A204.1 (cell line): ENCODE results near the gene FARP1.

Source experiments
- FAIRE-seq: peaks from 2 replicates; lab custom pipeline; 2012; peaks lifted over from hg19 to GRCh38; lab: Jason Lieb, UNC

Gene FARP1

DNA sequence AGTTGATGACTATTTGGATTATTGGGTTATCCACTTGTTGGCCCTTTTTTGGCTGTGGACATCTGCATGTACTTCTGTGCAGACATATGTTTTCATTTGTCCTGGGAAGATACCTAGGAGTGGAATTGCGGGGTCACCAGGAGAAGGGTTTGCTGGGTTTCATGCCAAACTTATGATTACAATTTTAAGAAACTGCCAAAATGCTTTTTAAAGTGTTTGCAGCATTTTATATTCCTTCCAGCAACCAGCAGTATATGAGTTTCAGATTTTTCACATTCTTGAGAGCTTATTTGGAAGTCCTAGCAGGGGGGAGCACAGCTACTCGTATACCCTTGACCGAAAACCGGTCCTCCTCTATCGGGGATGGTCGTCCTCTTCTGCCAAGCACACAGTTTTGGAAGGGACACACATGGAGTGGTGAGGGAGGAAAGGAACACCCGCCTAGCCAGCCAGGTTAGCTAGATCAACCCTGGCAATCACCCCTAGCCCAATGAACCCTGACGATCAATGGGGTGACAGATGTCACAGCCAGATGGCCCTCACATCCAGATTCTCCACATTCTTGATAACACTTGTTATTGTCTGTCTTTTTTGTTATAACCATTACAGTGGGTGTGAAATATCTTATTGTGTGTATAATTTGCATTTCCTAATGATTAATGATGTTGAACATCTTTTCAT lies 60.9 kb downstream of the FARP1 start:
- no peak for FAIRE-seq

DNA sequence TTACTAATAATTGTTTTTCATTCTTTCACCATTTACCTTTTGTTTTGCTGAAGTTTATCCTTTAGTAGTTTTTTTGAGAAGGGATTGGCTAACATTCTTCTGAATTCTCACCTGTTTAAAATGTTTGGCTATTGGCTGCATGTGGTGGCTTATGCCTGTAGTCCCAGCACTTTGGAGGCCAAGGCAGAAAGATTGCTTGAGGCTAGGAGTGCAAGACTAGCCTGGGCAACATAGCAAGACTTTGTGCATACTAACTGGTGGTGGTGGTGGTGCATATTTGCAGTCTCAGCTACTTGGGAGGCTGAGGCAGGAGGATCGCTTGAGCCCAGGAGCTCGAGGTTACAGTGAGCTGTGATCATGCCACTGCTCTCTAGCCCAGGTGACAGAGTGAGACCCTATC lies 61.7 kb downstream of the FARP1 start:
- FAIRE-seq, result no peak

DNA sequence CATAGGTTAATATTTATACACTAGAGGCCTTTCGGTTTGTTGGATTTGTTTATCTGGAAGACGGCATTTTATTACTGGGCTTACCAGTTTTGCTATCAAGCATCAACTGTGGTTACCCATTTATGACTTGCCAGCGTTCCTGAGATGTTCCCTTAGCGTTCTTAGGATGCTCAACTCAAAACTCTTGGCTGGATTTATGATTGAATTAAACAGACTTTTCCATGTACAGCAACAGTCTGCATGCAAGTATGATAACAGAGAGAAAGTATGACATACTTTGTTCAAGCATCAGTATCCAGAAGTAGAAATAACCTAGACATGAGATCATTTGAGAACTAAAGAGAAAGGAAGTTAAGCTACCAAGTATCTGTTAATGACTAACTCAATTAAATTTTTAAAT lies 64.1 kb downstream of the FARP1 start:
- no peak for FAIRE-seq

DNA sequence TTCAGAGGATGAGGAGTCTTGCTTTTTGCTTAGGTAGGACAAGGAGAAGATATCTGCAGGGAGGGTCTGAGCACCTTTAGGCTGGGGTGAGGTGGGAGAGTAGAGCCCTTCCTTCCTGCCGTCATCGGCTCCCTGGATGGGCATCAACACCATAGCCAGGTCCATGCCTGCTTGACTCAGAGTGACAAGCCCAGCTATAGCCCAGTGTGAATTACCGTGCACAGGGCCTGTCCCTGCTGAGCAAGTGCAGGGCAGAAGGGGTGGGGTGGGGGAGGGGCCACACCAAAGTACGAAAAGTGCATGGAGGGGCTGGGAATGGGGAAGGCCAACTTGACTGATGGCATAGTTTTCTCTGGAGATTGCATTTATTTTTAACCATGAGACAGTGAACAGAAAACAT lies 64.5 kb downstream of the FARP1 start:
- no peak for FAIRE-seq

DNA sequence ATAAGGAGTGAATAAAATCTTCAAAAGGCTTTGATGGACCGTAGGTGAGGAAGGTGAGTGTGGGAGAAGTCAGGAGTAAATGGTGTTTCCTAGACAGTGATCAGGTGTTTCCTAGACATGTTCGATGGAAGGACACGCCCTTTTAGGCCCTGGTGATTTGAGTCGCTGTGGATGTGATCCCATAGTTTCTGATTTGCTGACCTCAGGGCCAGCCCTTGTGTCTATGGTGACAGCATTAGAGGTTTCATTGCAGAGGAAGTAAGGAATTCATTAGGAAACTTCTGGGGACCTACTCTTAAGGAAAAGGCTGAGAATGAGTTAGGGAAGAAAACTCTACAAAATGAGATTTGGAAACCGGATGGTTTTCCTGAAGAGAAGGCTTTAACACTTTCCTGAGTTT lies 65.7 kb downstream of the FARP1 start:
- no peak for FAIRE-seq

DNA sequence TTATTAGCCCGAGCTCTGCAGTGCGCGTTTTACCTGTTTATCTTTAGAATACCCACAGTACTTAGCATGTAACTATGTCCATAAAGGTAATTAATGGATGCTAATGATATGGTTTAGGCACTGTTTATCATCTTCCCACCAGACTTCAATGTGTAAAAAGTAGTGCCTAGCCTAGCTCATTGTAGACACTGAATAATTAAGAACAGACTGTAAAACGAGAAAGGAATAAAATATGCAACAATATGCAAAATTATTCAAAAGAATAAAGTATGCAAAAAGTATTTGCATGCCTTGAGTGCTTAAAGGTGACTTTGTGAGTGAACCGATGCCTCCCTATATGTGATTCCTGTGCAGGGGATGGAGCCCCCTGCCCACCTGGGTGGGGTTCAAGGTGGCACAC lies 69.9 kb downstream of the FARP1 start:
- no peak for FAIRE-seq

DNA sequence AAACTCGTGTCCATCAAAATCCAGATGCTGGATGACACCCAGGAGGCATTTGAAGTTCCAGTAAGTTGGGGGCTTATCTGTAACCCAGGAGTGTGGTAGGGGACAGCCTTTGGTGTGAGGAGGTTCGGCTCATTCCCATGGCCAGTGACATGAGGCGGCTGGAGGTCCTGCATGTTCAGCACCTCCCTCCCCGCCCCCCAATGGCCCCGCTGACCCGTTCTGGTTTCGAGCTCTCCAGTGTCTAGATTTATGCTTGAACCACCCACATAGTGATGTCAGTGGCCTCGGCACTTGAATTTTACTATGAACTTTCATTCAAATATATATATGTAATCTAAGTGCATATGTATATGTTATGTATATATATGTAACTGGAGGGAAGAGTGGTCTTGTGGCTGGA lies 70.5 kb downstream of the FARP1 start:
- FAIRE-seq, result no peak

DNA sequence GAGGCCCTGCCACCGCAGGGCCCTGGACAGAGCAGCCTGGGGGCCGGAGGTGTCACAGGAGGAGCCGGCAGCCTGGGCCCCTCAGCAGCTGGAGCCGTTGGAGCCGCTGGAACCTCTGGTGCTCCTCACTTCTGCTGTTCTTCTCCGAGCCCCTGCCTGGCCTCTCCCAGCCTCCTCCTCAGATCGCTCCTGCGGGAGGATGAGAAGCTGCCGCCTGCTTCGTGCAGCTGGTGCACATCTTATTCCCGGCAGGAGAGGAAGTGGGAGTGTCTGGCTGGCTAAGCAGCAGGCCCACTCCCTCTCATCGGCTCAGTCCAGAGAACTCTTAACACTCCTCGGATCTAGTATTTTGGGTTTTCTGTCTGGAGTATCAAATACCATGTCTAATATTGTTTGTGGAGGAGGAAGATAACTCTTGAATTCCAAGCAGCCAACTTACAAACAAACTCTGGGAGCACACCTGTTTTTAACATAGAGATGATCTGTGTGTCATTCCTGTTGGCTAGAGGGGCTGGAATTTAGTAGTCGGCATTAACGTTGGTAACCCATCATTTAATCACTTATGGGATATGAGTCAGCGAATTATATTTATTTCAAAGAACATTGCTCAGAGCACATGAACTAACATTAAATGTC lies 71.2 kb downstream of the FARP1 start:
- FAIRE-seq, result no peak

DNA sequence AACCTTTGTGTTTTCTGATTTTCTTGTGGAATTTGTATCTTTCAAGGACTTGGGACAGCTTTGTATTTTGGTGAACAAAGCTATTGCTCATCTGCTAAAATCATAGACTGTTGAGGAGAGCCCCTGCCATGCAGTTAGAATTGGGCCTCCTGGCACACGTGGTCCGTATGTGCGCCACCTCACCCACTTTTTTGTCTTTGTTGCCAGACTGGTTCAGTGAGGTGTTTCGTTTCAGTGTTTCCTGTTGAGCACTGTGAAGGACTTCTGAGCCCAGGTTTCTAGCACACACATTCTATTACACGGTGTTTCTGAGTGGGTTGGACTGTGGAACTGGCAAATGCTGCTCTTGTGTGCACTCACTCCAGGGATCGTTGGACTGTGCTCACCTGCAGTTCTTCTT lies 71.8 kb downstream of the FARP1 start:
- no peak for FAIRE-seq

DNA sequence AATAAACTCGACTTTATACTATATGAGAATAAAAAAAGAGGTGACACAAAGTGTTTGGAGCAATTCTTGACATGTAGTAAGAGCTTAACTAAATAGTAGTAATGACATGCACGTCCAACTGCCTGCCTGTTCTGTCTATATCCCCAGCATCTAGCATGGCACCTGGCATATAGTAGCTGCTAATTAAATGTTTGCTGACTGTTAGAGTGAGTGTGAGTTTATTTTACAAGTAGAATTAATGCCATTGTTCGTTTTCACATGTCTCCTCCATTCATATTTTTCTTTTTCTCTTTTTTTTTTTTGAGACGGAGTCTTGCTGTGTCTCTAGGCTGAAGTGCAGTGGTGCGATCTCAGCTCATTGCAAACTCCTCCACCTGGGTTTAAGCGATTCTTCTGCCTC lies 72.6 kb downstream of the FARP1 start:
- FAIRE-seq, result no peak

DNA sequence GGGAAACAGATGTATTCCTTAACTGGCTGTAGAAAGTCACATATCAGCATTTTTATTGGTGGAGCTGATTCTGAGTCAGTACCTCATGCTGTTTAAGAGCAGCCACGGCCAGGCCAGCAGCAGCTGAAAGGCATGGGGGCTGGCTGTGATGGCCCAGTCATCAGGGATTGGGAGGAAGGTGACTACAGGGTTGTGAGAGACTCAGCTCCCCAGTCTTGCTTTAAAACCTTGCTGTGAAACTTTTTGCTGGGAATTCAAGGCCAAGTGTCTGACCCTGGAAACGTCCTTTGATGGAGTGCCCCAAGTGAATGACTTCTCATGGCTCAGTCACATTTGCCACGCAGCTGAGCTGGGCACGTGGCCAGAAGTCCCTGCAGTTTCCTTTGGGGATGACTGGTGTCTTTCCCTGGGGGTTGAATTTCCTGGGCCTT lies 73.3 kb downstream of the FARP1 start:
- no peak for FAIRE-seq

DNA sequence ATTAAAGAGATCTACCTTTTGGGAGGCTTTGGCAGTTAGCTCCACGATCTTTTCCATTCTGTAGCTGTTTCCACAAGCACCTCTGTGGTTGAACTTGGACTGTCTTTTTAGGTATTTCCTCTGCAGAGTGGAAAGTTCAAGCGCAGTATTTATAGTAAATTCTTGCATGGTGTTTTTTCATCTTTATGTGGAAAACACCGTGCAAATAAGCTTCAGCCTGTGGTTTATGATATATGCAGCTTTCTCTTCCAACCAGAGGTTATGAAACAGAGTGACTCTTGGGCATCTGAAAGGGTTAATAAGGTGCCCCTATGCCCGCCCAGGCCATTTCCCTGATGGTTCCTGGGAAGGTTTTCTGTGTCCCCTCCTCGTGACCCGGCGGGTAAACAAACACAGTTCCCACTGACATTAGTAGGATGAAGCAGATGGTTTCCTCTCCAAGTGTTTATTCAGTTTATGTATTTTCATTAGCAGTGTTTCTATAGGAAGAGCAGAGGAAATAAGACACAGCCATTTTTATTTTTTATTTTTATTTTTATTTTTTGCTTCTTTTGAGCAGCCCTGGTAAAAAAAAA lies 73.9 kb downstream of the FARP1 start:
- FAIRE-seq, result no peak

DNA sequence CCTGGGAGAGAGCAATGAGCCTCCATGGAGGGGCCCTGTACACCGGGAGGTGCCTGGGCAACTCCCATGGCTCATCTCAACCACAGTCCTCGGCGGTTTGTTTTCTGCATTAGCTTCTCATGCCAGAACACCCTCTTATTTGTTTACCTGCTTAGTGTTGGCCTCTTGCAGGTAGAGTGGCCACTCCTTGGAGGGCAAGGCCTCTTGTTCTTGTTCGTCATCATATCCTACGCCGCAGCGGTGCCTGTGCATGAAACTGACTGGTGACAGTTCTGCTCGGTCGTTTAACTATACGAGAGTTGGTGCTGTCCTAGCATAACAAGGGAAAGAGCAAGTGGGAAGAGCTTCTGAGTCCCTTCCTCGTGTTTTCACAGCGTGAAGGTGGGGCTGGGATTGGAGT lies 74.7 kb downstream of the FARP1 start:
- no peak for FAIRE-seq

DNA sequence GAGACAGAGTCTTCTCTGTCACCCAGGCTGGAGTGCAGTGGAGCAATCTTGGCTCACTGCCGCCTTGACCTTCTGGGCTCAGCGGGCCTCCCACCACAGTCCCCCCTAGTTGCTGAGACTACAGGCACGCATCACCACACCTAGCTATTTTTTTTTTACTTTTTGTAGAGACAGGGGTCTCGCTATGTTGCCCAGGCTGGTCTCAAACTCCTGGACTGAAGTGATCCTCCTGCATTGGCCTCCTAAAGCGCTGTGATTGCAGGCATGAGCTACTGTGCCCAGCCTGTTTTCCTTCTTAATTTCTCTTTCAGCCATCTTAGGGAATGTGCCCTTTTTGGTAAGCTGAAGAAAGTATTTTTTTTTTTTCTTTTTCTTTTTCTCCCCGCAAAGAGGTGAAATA lies 76.8 kb downstream of the FARP1 start:
- FAIRE-seq, result no peak

DNA sequence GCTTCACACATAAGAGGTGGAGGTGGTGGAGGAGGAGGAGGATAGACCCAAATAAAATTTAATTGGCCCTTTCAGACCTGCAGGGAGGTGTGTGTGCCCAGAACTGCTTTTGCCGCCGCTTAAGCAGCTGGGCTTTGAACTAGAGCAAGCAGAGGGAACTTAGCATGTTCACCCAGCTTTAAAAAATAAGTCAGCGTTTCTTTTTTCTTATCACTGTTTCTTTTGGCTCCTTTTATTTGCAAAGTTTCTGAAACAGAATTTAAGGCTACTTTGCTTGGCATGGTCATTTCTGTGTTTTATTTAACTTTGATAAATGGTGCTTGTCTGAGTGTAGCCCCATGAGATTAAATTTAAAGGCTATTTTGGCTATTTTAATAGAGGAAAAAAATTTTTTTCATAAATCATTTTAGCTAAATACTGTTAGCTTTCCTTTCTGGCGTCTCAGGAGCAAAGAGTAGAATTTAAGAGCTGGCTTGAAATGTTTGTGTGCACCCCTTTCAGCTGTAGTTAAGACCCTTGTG lies 77.4 kb downstream of the FARP1 start:
- FAIRE-seq, result no peak

DNA sequence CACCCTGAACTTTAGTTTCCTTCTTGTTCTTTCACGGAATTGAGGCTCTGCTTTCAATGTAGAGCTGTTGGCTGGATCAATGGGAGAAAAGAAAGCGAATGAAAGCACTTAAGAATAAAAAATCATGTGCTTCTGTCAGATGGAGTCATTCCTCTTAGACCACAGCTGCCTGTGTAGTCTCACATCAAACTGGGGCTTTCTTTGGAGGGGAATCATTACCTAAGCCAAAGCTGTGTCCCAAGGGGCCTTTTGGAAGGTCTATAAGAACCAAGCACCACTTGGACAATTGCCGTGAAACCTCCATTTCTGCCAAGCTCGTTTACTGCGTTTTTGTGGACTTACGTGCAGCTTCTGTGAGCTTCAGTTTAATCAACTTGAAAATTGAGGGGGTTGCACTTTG lies 78.3 kb downstream of the FARP1 start:
- no peak for FAIRE-seq

DNA sequence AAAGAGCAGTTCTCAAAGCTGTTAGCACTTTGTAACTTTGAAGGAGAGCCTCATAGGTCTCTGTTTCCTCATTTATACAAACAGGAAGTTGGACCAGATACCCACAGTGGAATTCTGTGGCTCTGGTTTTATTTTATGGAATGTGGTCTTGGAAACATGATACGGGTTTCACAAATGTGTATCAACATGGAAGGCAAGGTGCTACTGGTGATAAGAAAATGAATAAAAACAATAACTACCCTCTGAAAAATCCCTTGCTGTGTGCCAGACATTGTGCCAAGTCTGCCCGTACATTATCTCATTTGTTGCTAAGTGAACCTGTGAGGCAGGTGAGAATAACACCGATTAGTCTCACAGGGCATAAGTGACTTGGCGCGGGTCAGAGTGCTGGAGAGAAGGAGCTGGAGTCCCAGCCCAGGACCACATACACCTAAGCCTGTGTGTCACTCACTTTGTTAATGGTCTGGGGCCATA lies 79.2 kb downstream of the FARP1 start:
- no peak for FAIRE-seq

DNA sequence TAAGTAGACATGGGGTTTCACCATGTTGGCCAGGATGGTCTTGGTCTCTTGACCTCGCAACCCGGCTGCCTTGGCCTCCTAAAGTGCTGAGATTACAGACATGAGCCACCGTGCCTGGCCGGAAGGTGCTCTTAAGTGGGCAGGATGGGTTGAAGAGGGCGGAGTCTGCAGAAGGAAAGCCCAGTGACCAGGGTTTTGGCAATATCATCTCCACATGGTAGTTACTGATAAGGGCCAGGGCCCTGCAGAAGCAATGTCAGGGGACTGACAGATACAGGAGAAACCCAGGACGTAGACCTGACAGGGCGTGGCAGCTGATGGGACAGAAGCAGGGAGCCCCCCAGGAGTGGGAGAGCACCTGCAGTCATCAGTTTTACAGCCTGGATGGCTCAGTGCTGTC lies 79.9 kb downstream of the FARP1 start:
- FAIRE-seq, result no peak

DNA sequence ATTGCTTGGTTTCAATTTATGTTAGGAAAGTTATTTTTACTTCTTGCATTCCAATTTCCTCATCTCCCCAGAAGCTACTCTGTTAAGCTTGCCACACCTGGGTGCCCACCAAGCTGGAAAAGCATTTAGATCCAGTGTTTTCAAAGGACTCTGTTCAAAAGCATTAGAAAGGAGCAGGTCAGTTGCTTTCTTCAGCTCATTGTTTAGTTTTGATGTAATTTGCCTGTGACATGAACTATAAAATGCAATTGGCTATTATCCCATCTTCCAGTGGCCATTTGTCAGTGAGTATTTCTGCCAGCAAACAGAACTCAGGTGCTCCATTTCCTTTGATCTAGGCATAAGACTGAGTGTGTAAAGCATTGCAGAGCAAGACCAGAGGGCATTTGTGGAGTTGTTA lies 80.8 kb downstream of the FARP1 start:
- FAIRE-seq, result no peak

DNA sequence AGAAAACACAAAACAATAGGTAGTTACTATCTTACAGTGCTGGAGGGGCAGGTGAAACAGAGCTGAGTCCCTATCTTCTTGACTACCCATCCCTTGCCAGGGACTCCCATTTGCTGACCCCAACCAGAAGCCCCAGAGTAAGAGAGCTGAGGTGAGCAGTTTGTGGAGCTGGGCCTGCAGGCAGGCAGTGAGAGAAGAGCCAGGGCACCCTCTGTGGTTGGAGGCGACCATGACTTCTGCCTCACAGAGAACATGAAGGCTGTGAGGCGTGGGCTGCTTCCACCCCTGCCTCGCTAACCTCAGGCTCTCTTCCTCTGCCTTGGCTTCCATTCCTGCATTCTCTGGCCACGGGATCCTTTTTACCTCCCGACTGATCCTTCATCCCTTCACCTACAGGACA lies 81.7 kb downstream of the FARP1 start:
- FAIRE-seq, result no peak

DNA sequence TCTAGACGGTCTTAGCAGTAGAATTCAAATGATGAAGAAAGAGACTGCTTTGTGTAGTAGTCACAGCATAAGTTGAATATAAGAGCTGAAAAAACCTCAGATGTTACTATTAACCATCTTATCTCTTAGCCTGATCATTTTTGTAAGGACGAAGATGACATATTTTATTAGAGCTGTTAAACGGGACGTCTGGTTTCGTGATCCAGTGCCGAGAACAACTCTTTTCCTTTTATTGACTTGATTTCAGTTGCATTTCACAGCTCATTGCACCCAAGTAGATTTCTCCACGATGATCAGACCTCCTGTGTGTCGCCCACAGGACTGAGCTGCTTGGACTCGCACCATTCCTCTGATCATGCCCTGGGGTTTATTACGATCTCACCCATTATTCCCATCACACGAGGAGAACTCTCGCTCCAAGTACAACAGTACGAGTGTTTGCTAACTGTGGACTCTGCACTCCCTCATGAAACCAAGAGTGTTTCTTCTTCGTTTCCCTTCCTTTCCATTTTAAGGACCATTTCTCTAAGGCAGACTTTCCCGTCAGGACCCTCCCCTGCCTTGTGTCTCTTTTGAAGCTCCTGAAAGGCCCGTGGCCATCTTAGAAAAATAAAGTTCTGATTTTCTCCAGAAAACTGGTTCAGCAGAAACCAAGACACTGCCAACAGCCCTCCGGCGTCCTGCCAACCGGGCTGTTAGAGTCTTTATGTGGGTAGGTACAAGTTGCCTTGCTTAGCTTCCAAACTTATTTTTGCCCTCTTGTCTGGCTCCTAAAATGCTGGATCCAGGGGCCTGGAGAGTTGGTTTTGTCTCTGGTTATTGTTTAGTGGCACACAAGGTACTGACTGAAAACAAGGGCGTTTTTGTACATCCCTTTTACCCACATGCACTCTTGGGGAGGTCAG lies 82.4 kb downstream of the FARP1 start:
- no peak for FAIRE-seq

DNA sequence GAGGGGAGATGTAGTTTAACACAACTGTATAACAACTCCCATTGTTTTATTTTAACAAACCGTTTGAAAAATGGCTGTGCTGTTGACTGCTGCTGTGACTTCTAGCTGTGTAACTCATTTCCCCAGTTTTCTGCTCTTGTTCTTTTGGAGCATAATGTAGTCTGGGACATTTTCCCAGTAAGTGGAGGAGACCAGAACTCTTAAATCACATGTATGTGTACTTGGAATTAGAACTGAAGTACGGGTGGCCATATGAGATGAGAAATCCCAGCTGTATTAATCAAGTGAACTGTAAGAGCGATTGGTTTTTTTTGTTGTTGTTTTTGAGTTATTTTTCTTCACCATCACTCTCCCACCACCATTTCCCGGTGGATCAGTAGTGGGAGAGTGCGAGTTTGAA lies 83.6 kb downstream of the FARP1 start:
- FAIRE-seq, result no peak
